OCI-LY7 (cell line): ENCODE results near the gene PIGL. TPM values are rescaled to one million over a fixed set of nuclear protein-coding genes. Genes with fewer than 3 reads are reported as not detected.

ENCODE experiments used
- BruUV-seq: library from RNA; stranded (reverse); fragments of 400-500 nt; replicated peaks from 2 replicates; lab custom pipeline; 2021; lab: Mats Ljungman, UMichigan
- CTCF ChIA-PET: fragments of 300-600 bp; sonication (Branson Sonifier 250); formaldehyde crosslinking; loops from one replicate; lab custom pipeline; 2022; ENCODE audit warnings: antibody characterized with exemption; ENCODE audit not compliant: unreplicated experiment; lab: Charles Lee
- POLR2A ChIA-PET: fragments of 300-600 bp; sonication (Branson Sonifier 250); formaldehyde crosslinking; loops from one replicate; lab custom pipeline; 2022; ENCODE audit warnings: antibody characterized with exemption; lab: Charles Lee
- DNase-seq: peaks from one replicate; pipeline ENCODE4 v3.0.0-alpha.2; 2015; ENCODE audit warnings: low spot score
- H2AFZ ChIP-seq: fragments of 200-600 bp; sonication (generic), shearing (Covaris generic); 2 replicates; pipeline ENCODE4 v1.6.1; 2014; ENCODE audit warnings: mild to moderate bottlenecking, antibody characterized with exemption, low read length, moderate library complexity
- H3K27ac ChIP-seq: fragments of 200-600 bp; sonication (generic); 2 replicates; pipeline ENCODE4 v1.5.1; 2014; ENCODE audit warnings: mixed run types, low read depth, mild to moderate bottlenecking, moderate library complexity, low read length, inconsistent platforms; ENCODE audit not compliant: poor library complexity, severe bottlenecking
- H3K36me3 ChIP-seq: fragments of 200-600 bp; sonication (generic); 2 replicates; pipeline ENCODE4 v1.6.1; 2014; ENCODE audit warnings: mild to moderate bottlenecking, antibody characterized with exemption, low read length, moderate library complexity, mixed read lengths; ENCODE audit not compliant: insufficient read depth
- H3K4me1 ChIP-seq: fragments of 200-600 bp; sonication (generic); 2 replicates; pipeline ENCODE4 v1.5.1; 2014; ENCODE audit warnings: mild to moderate bottlenecking, low read length; ENCODE audit not compliant: insufficient read depth, poor library complexity, severe bottlenecking
- H3K4me2 ChIP-seq: fragments of 200-600 bp; sonication (generic); 2 replicates; pipeline ENCODE4 v1.6.1; 2014; ENCODE audit warnings: mild to moderate bottlenecking, low read length
- H3K4me3 ChIP-seq: fragments of 200-600 bp; sonication (generic); 2 replicates; pipeline ENCODE4 v1.5.1; 2014; ENCODE audit warnings: mild to moderate bottlenecking, low read depth, low read length; ENCODE audit not compliant: poor library complexity, severe bottlenecking
- H3K79me2 ChIP-seq: fragments of 200-600 bp; sonication (generic); 2 replicates; pipeline ENCODE4 v1.6.1; 2016; ENCODE audit warnings: low read depth, mild to moderate bottlenecking, low read length, moderate library complexity, mixed read lengths; ENCODE audit not compliant: insufficient read depth
- H3K9me2 ChIP-seq: fragments of 200-600 bp; sonication (generic); 2 replicates; pipeline ENCODE4 v1.6.1; 2016; ENCODE audit warnings: mild to moderate bottlenecking, low read length, mixed read lengths; ENCODE audit not compliant: insufficient read depth
- H3K9me3 ChIP-seq: fragments of 200-600 bp; sonication (generic); 2 replicates; pipeline ENCODE4 v1.6.1; 2014; ENCODE audit warnings: mild to moderate bottlenecking, mixed run types, low read length, mixed read lengths
- H4K20me1 ChIP-seq: fragments of 200-600 bp; sonication (generic); 2 replicates; pipeline ENCODE4 v1.6.1; 2014; ENCODE audit warnings: mild to moderate bottlenecking, antibody characterized with exemption, low read length, moderate library complexity, mixed read lengths; ENCODE audit not compliant: insufficient read depth
- CTCF ChIP-seq: fragments of 200-600 bp; sonication (generic); conservative IDR thresholded peaks from 2 replicates; pipeline ENCODE4 v1.5.1; 2014; ENCODE audit warnings: mild to moderate bottlenecking, antibody characterized with exemption, low read length, moderate library complexity, mixed read lengths
- EZH2phosphoT487 ChIP-seq: fragments of 200-600 bp; sonication (generic); IDR thresholded peaks from 2 replicates; pipeline ENCODE4 v1.6.1; 2018; ENCODE audit warnings: low read depth, borderline replicate concordance, mild to moderate bottlenecking, mixed run types, antibody characterized with exemption, low read length, moderate library complexity, mixed read lengths
- intact Hi-C: fragments of 100-400 bp; cut with micrococcal nuclease; formaldehyde crosslinking; loops from one replicate; pipeline ENCODE4 v1.10.0; 2022; ENCODE audit not compliant: unreplicated experiment
- total RNA-seq, 2 experiments: library from RNA; depleted of rRNA in 1 of 2; stranded (reverse); fragments of >200 nt in 1 of 2; shearing (Covaris generic) in 1 of 2; gene quantifications; 2 replicates each; pipeline ENCODE4 v1.2.3, GENCODE V29; 2014 to 2022

PIGL gene
- total RNA-seq, 2 experiments from 2014 or later = 39.4 to 43.6 TPM

GRCh38 chr17:16343569-16343968 is 126.6 kb downstream of the PIGL start:
- Histone ChIP-seq H3K27ac (no peak overlapping the region), H3K4me3 (no peak overlapping the region), H2AFZ (no peak overlapping the region), H3K4me2 (no peak overlapping the region), H3K36me3 (peaks cover 71% of the 10 kb centered on the region), H3K79me2 (no peaks in the 10 kb centered on the region), H3K4me1 (peaks cover 6% of the 10 kb centered on the region), H3K9me3 (no peaks in the 10 kb centered on the region), H4K20me1 (no peaks in the 10 kb centered on the region), H3K9me2 (no peaks in the 10 kb centered on the region)
- ChIA-PET CTCF (no interaction called here), POLR2A (interaction anchor here (0.7 to 1.2 kb wide), 3 partner anchors 9 to 51 kb away, joined by 3 to 5 read pairs (median 4); no protein-coding TSS in a partner anchor)
- DNase-seq = no peak
- TF ChIP-seq CTCF (no peak), EZH2phosphoT487 (no peak)
- no TSS peak for BruUV-seq
- intact Hi-C loops = no loop called here

GRCh38 chr17:16345565-16345964 is 128.6 kb downstream of the PIGL start:
- no peak for TF ChIP-seq CTCF
- TF ChIP-seq EZH2phosphoT487 = no peak
- Histone ChIP-seq H3K4me1 (peaks cover 21% of the 10 kb centered on the region), H3K27ac (no peak overlapping the region), H3K36me3 (peaks cover 83% of the 10 kb centered on the region), H2AFZ (no peak overlapping the region), H3K79me2 (peaks cover 9% of the 10 kb centered on the region), H3K9me2 (no peaks in the 10 kb centered on the region), H3K4me2 (no peak overlapping the region), H3K4me3 (no peak overlapping the region), H4K20me1 (no peaks in the 10 kb centered on the region), H3K9me3 (no peaks in the 10 kb centered on the region)
- no TSS peak for BruUV-seq
- intact Hi-C loops = no loop called here
- no peak for DNase-seq
- CTCF ChIA-PET = no interaction called here
- POLR2A ChIA-PET = interaction anchor here (0.7 kb wide), 1 partner anchor 9 kb away, joined by 5 read pairs; no protein-coding TSS in a partner anchor

- DNase-seq = no peak
- Histone ChIP-seq H3K27ac (no peak overlapping the region), H3K9me2 (no peaks in the 10 kb centered on the region), H3K4me1 (peaks cover 26% of the 10 kb centered on the region), H3K36me3 (peaks cover 75% of the 10 kb centered on the region), H3K79me2 (peaks cover 22% of the 10 kb centered on the region), H3K4me3 (no peak overlapping the region), H3K9me3 (no peaks in the 10 kb centered on the region), H3K4me2 (no peak overlapping the region), H4K20me1 (peaks cover 5% of the 10 kb centered on the region; the same call in 1 of the 2 replicates), H2AFZ (no peak overlapping the region)
- POLR2A ChIA-PET = no interaction called here
- no TSS peak for BruUV-seq
- TF ChIP-seq CTCF (no peak), EZH2phosphoT487 (no peak)
- CTCF ChIA-PET = no interaction called here
- intact Hi-C loops = no loop called here
These were observed 129.8 kb downstream of the PIGL start for GRCh38 chr17:16346721-16347271.
